Measurements from ENCODE around the gene PXN.

The PXN gene

GRCh38 chr12:120264086-120264903 is 1.2 kb downstream of the PXN start:
- Histone ChIP-seq H3K36me3 (no peaks in the 10 kb centered on the region), H3K9me3 (no peaks in the 10 kb centered on the region), H3K4me1 (peaks cover 0 to 45% (median 35%) of the 10 kb centered on the region in 4 donors), H3K27ac (peak overlapping the region; percentile 90 to 96), H3K27me3 (no peaks in the 10 kb centered on the region), H3K4me3 (peak overlapping the region; percentile 77 to 100)
- intact Hi-C loops (cut with DNase I; ENCODE audit: low total_unique reads), result loop anchor here (2.0 kb wide), 2 partner anchors 35 to 63 kb away; partner anchors contain the start of gene RPLP0
- TF ChIP-seq, protein P1, sequence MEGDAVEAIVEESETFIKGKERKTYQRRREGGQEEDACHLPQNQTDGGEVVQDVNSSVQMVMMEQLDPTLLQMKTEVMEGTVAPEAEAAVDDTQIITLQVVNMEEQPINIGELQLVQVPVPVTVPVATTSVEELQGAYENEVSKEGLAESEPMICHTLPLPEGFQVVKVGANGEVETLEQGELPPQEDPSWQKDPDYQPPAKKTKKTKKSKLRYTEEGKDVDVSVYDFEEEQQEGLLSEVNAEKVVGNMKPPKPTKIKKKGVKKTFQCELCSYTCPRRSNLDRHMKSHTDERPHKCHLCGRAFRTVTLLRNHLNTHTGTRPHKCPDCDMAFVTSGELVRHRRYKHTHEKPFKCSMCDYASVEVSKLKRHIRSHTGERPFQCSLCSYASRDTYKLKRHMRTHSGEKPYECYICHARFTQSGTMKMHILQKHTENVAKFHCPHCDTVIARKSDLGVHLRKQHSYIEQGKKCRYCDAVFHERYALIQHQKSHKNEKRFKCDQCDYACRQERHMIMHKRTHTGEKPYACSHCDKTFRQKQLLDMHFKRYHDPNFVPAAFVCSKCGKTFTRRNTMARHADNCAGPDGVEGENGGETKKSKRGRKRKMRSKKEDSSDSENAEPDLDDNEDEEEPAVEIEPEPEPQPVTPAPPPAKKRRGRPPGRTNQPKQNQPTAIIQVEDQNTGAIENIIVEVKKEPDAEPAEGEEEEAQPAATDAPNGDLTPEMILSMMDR (IDR thresholded peaks at IDR 0.05), result no peak
- DNase-seq, result no peak

DNA sequence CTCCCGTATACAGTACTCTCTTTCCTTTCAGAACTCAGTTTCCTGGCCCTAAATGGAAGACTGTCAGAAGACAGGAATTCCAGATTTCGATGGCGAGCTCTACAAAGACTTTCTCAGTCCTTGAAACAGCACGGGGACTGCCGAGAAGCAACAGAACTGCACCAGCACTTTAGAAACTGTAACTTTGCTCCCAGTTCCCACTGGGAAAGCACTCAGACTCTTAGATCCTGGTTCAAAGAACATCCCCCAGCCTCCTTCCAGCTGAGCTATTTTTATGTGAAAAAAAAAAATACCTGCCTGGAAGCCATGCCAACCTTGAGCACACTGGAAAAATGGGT is 1.8 kb downstream of the PXN start:
- H3K36me3 ChIP-seq, result no peaks in the 10 kb centered on the region
- TF ChIP-seq, protein P1 (IDR thresholded peaks at IDR 0.05), result no peak
- peak overlapping the region; percentile 90 to 96 for H3K27ac ChIP-seq
- H3K4me1 ChIP-seq, result peaks cover 0 to 50% (median 38%) of the 10 kb centered on the region in 4 donors
- H3K27me3 ChIP-seq, result no peaks in the 10 kb centered on the region
- H3K4me3 ChIP-seq, result peak overlapping the region; percentile 77 to 100
- intact Hi-C loops (cut with DNase I; ENCODE audit: low total_unique reads), result loop anchor here (2.0 kb wide), 2 partner anchors 35 to 63 kb away; partner anchors contain the start of gene RPLP0
- DNase-seq, result no peak
- H3K9me3 ChIP-seq, result no peaks in the 10 kb centered on the region

DNA sequence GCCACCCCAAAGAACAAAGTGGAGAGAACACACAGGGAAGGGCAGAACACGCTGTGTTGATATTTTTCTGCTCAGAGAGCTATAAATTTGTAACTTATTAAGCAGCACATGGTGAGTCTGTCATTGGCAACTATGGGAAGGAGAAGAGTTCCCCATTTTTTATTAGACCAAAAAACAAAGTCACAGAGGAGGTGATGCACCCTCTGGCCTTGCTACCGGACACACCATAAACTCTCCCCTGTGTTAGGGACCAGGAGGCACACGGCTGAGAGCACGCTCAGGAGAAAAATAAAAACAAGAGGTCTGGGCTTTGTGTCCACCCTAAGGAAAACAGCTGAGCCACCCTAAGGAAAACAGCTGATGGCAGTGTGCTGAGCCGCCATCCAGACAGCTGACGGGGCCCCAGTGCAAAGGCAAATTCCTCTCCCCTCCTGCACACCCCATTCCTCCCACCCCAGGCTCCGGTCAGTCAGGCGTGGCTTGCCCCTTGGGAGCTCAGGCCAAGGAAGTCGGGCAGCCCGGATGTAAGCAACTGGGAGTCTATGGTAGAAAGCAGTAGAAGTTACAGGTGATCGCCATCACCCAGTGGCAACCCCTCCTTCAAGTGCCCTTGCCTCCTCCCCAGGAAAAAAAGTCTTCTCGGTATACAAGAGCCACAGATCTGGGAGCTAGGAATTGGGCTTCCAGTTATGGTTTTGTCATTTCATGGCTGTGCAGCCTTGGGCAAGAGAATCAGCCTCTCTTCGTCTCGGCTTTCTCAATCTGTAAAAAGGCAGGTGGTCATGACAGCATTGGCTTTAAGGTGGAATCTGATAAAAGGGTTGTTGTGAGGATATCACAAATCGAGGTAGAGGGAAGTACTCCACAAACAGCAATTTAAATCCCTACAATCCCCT is 2.4 kb downstream of the PXN start:
- Histone ChIP-seq H3K27me3 (no peaks in the 10 kb centered on the region), H3K4me1 (peaks cover 0 to 57% (median 41%) of the 10 kb centered on the region in 4 donors), H3K9me3 (no peaks in the 10 kb centered on the region), H3K27ac (peak overlapping the region; percentile 90 to 96), H3K36me3 (no peaks in the 10 kb centered on the region), H3K4me3 (peak overlapping the region; percentile 77 to 100)
- TF ChIP-seq, protein P1 (IDR thresholded peaks at IDR 0.05), result no peak
- peak in 1 of 2 donors; percentile 80 for DNase-seq
- intact Hi-C loops (cut with DNase I; ENCODE audit: low total_unique reads), result no loop called here

GRCh38 chr12:120261951-120262851 is 3.3 kb downstream of the PXN start:
- peaks cover 0 to 66% (median 48%) of the 10 kb centered on the region in 4 donors for H3K4me1 ChIP-seq
- H3K27me3 ChIP-seq, result no peaks in the 10 kb centered on the region
- DNase-seq, result peak in 1 of 2 donors; percentile 63
- H3K9me3 ChIP-seq, result no peaks in the 10 kb centered on the region
- no peaks in the 10 kb centered on the region for H3K36me3 ChIP-seq
- intact Hi-C loops (cut with DNase I; ENCODE audit: low total_unique reads), result no loop called here
- peak overlapping the region; percentile 77 to 100 for H3K4me3 ChIP-seq
- H3K27ac ChIP-seq, result peak overlapping the region; percentile 90 to 96
- TF ChIP-seq, protein P1 (IDR thresholded peaks at IDR 0.05), result no peak

DNA sequence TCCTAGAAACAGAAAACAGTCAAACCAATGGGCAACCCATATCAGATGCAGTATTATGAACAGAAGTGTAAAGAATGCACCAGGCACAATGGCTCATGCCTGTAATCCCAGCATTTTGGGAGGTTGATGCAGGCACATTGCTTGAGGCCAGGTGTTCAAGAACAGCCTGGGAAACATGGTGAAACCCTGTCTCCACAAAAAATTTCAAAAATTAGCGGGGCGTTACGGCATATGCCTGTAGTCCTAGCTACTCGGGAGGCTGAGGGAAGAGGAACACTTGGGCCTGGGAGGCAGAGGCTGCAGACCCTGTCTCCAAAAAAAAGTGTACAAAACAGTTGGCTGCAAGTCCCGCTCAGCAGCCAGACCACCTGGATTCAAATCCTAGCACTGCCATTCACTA is 4.9 kb downstream of the PXN start:
- no peak overlapping the region for H3K4me3 ChIP-seq
- H3K4me1 ChIP-seq, result peaks cover 0 to 82% (median 61%) of the 10 kb centered on the region in 4 donors
- no peaks in the 10 kb centered on the region for H3K9me3 ChIP-seq
- H3K27me3 ChIP-seq, result no peaks in the 10 kb centered on the region
- TF ChIP-seq, protein P1 (IDR thresholded peaks at IDR 0.05), result no peak
- intact Hi-C loops (cut with DNase I; ENCODE audit: low total_unique reads), result no loop called here
- no peaks in the 10 kb centered on the region for H3K36me3 ChIP-seq
- no peak overlapping the region for H3K27ac ChIP-seq
- DNase-seq, result no peak

Data from tibial artery (tissue), 4 donors.